Neuron (in vitro differentiated cells): ENCODE data around the gene KRTAP10-2.
"Not testable (repeated sequence)": the region's sequence is repeated elsewhere in the genome, so short reads cannot be mapped to it uniquely, and the experiment has no call there.

Experiments used
- H2AFZ ChIP-seq: one replicate; pipeline ENCODE4 v1.6.1; 2013; ENCODE audit warnings: low read depth, mild to moderate bottlenecking, inconsistent platforms, low read length, moderate library complexity
- H3K27me3 ChIP-seq: one replicate; pipeline ENCODE4 v1.6.1; 2013; ENCODE audit warnings: low read length; ENCODE audit not compliant: insufficient read depth
- H3K36me3 ChIP-seq: one replicate; pipeline ENCODE4 v1.6.1; 2013; ENCODE audit warnings: low read length; ENCODE audit not compliant: insufficient read depth
- H3K4me1 ChIP-seq: one replicate; pipeline ENCODE4 v1.6.1; 2013; ENCODE audit warnings: low read length; ENCODE audit not compliant: insufficient read depth
- H3K4me3 ChIP-seq: 2 replicates; pipeline ENCODE4 v1.5.1; 2013; ENCODE audit warnings: mild to moderate bottlenecking, low read length, moderate library complexity
- H3K9me3 ChIP-seq: one replicate; pipeline ENCODE4 v1.6.1; 2013; ENCODE audit warnings: low read length

Gene KRTAP10-2

DNA sequence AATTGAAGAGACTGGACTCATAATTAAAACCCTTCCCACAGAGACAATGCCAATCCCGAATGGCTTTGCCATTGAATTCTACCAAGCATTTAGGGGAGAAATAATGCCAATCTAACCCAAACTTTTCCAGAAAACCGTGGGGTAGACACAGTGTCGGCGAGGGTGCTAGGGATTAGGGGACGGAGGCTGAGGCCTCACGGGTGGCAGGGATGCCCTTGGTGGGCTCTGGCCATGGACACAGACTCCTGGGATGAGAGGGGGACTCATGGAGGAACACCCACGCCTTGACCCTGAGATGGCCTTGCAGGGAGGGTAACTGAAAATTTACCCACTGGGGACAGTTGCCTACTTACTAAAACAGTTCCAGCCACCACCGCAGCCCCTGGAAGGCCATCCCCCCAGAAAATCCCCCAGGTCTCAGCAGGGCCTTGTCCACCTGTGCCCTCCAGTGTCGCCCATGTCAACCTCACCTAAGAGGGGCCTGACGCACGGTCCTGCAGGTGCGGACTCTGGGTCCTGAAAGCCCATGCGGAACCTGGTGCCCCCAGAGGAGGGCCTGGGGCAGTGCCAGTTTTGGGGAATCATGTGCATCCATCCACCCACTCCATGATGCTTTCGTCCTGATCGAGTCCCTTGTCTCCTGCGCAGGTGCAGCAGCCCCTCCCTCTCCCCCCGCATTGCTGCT is 27.2 kb upstream of the KRTAP10-2 start:
- Histone ChIP-seq H3K9me3 (no peaks in the 10 kb centered on the region), H3K4me1 (peaks cover 5% of the 10 kb centered on the region), H2AFZ (no peak overlapping the region), H3K27me3 (no peaks in the 10 kb centered on the region), H3K36me3 (no peaks in the 10 kb centered on the region), H3K4me3 (no peak overlapping the region)

DNA sequence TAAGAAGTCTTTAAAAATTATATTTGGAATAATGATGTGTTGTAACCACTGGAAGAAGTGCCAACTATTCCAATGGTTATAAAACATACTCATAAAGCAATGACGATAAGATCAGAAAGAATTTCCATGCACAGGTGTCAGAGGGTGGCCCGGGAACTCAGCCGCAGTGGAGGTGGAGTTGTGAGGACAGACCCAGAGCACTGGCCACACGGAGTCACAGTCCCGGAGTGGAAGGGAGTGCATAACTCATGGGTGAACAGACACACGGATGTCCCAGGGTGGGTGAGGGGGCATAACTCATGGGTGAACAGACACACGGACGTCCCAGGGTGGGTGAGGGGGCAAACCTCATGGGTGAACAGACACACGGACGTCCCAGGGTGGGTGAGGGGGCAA is 24.7 kb upstream of the KRTAP10-2 start:
- Histone ChIP-seq H3K36me3 (no peaks in the 10 kb centered on the region), H3K27me3 (peaks cover 6% of the 10 kb centered on the region), H3K9me3 (peaks cover 7% of the 10 kb centered on the region), H3K4me1 (no peaks in the 10 kb centered on the region), H2AFZ (no peak overlapping the region), H3K4me3 (no peak overlapping the region)

DNA sequence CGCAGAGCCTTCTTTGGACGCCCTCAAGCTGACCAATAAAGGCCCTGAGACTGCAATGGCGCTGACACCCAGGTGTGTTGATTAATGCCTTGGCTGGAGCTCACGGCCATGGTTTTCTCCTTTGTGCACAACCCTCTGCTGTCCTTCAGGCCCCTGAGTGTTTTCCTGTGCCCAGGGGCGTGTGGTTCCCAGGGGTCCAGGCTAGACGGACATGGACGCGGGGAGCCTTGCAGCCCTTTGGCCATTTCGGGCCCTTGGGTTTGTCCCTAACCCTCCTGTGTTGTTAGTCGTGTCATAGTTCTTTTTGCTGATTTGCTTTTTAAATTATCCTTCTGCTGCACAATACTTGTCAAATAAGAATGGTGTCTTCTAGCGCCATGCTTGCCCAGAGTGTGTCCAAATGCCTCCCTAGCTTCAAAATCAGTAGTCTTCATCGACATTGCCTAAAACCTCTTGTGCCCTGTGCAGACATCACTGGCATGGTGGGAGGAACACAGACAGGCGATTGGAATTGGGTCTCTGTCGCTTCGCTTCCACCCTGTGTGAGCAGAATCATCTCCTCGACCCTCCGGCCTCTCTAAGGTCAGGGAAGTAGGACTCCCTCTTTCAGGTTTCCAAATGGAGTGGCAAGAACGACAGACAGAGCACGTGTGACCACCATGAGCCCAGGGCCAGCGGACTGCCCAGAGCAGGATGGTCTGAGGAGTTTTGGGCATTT is 24.2 kb upstream of the KRTAP10-2 start:
- H3K4me1 ChIP-seq: no peaks in the 10 kb centered on the region
- no peak overlapping the region for H3K4me3 ChIP-seq
- peaks cover 7% of the 10 kb centered on the region for H3K9me3 ChIP-seq
- peaks cover 6% of the 10 kb centered on the region for H3K27me3 ChIP-seq
- H3K36me3 ChIP-seq: no peaks in the 10 kb centered on the region
- no peak overlapping the region for H2AFZ ChIP-seq

DNA sequence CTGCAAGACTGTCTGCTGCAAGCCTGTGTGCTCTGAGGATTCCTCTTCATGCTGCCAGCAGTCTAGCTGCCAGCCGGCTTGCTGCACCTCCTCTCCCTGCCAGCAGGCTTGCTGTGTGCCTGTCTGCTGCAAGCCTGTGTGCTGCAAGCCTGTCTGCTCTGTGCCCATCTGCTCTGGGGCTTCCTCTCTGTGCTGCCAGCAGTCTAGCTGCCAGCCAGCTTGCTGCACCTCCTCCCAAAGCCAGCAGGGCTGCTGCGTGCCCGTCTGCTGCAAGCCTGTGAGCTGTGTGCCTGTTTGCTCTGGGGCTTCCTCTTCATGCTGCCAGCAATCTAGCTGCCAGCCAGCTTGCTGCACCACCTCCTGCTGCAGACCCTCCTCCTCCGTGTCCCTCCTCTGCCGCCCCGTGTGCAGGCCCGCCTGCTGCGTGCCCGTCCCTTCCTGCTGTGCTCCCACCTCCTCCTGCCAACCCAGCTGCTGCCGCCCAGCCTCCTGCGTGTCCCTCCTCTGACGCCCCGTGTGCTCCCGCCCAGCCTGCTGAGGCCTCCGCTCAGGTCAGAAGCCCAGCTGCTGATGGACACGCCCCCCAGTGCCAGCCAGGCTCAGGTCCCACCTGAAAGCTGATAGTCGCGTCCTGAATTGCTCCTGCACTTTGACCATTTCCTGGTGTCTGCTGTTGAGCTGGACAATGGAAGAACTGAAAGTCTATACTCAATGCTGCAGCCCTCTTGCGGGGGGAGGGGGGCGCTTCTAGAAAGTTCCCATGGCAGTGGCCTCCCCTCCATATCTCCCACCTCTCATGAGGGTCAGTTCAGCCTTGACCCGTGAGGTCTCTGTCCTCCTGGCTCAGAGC is 23.4 kb upstream of the KRTAP10-2 start:
- no peaks in the 10 kb centered on the region for H3K36me3 ChIP-seq
- no peak overlapping the region for H3K4me3 ChIP-seq
- H3K27me3 ChIP-seq: peaks cover 6% of the 10 kb centered on the region

DNA sequence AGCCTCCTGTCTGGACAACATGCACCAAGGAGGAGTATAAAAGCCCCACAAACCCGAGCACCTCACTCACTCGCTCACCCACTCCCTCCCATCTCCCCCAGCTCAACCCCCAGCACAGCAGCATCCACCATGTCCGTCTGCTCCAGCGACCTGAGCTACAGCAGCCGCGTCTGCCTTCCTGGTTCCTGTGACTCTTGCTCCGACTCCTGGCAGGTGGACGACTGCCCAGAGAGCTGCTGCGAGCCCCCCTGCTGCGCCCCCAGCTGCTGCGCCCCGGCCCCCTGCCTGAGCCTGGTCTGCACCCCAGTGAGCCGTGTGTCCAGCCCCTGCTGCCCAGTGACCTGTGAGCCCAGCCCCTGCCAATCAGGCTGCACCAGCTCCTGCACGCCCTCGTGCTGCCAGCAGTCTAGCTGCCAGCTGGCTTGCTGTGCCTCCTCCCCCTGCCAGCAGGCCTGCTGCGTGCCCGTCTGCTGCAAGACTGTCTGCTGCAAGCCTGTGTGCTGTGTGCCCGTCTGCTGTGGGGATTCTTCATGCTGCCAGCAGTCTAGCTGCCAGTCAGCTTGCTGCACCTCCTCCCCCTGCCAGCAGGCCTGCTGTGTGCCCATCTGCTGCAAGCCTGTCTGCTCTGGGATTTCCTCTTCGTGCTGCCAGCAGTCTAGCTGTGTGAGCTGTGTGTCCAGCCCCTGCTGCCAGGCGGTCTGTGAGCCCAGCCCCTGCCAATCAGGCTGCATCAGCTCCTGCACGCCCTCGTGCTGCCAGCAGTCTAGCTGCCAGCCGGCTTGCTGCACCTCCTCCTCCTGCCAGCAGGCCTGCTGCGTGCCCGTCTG is 22.5 kb upstream of the KRTAP10-2 start, which contains the start of gene KRTAP10-4:
Gene KRTAP10-4 (plus strand): TSS at position 100 of the 827 bp plus-strand sequence. CDS start 30 bp downstream, at position 130.
- not testable (repeated sequence) for H3K4me3 ChIP-seq, H3K36me3 ChIP-seq, H2AFZ ChIP-seq, H3K27me3 ChIP-seq, H3K9me3 ChIP-seq, H3K4me1 ChIP-seq

More for the DNA sequence above, 23.4 kb upstream of the KRTAP10-2 start:
- Histone ChIP-seq H2AFZ (no peak overlapping the region), H3K4me1 (no peaks in the 10 kb centered on the region), H3K9me3 (peaks cover 7% of the 10 kb centered on the region)

DNA sequence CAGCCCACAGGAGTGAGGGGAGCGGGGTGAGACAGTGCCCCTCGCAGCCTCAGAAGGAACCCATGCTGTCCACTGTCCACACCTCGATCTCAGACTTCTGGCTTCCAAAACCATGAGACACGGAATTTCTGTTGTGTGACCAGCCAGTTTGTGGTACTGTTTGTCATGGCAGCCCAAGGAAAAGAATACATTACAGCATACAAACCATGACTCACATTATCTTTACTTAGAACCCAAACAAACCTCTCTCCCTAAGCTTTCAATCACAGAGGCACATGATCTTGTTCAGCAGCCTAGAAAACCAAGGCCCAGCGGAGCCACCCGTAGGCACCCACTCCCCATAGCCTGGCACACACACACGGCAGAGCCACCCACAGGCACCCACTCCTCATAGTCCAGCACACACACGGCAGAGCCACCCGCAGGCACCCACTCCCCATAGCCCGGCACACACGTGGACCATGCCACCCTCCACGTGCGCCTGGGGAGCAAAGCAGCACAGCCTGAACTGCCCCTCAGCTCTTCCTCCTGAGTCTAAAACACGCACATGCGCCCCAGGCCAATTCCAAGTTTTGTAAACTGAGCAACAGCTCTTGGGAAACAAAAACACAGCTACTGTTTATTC is 21.8 kb upstream of the KRTAP10-2 start:
- H3K9me3 ChIP-seq: peaks cover 7% of the 10 kb centered on the region

DNA sequence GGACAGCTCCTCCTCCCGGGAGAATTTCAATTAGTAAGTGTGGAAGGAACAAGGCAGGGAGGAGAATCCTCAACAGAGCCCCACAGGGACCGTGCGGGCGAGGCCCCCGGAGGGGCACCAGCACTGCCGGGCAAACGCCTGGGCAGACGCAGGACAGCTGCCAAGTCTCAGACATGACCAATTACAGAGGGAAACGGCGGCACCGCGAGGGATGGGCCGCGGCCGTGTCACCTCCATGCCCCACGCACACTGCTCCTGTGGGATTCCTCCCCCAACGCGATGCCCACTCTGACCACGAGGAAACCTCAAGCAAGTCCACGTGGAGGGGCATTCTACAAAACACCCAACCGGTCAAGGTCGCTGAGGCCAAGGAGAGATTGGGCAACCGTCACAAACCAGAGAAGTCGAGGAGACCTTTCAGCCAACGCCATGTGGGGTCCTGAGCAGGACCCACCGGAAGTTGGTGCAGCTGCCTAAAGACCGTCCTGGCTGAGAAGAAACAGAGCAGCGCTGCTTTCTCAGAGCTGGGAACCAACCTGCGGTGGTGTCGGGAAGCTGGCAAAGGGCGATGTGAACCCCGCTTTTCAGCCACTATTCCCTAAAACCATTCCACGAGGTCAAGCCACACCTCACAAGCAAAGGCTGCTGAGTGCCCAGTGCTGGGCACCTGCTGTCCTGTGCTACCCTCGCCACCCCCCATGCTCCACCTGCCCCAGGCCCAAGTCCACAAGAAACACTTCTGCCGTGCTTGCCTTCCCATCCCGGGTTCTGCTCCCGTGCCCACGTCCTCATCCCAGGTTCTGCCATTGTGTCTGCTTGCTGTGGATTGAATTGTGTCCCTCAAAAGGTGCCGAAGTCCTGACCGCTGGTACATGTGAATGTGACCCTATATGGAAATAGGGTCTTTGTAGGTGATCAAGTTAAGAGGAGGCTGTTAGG is 20.8 kb upstream of the KRTAP10-2 start:
- no peak overlapping the region for H2AFZ ChIP-seq
- no peaks in the 10 kb centered on the region for H3K36me3 ChIP-seq
- H3K4me1 ChIP-seq: no peaks in the 10 kb centered on the region
- H3K4me3 ChIP-seq: no peak overlapping the region
- H3K27me3 ChIP-seq: peaks cover 8% of the 10 kb centered on the region
- peaks cover 7% of the 10 kb centered on the region for H3K9me3 ChIP-seq

More for the DNA sequence above, 21.8 kb upstream of the KRTAP10-2 start:
- no peak overlapping the region for H3K4me3 ChIP-seq
- no peaks in the 10 kb centered on the region for H3K4me1 ChIP-seq
- H2AFZ ChIP-seq: no peak overlapping the region
- H3K36me3 ChIP-seq: no peaks in the 10 kb centered on the region
- peaks cover 8% of the 10 kb centered on the region for H3K27me3 ChIP-seq

DNA sequence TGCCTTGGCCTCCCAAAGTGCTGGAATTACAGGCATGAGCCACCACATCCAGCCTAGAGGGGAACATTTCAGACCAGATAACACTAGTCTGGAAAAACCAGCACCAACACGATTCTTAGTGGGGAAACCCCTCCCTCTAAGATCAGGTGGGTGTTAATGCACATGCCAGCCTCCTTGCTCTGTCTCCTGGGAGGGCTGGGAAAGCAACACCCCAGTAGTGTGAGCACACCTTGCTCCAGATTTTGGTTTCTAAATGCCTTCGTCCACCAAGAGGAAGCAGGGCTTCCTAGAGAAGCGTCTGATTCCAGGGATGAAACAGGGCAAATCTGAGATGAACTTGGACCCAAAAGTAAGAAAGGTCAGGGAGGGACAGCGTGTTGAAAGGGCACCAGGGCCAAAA is 20.0 kb upstream of the KRTAP10-2 start:
- peaks cover 7% of the 10 kb centered on the region for H3K9me3 ChIP-seq
- H3K4me3 ChIP-seq: no peak overlapping the region
- H3K36me3 ChIP-seq: no peaks in the 10 kb centered on the region
- no peak overlapping the region for H2AFZ ChIP-seq
- H3K27me3 ChIP-seq: peaks cover 8% of the 10 kb centered on the region
- no peaks in the 10 kb centered on the region for H3K4me1 ChIP-seq

DNA sequence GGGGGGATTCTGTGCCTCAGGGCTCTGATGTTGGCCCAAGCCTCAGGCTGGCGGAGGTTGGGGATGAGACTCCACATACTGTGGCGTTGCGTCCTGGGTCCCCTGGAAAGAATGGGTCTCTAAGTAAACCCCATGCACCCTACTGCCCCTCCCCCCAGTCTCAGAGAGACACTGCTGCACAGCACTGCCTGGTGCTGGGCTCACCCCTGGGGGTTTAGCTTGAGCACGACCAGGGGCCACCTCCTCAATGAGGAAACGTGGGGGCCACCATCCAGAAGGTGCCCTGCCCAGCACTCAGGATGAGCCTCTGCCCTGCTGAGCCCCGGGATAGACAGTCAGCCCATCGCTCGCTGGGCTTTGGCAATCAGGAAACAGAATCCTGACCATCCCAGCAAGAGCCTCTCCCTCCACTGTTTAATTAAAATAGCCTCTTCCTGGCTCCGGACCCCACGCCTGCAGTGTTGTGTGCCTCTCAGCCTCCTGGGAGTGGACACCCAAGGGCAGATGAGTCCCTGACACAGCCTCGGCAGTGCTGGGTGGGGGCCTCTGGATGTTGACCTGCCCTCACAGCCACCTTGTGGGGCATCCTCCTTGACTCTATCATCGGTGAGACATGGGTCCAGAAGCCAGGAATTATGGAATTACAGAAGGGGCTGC is 18.7 kb upstream of the KRTAP10-2 start:
- no peak overlapping the region for H3K4me3 ChIP-seq
- H3K27me3 ChIP-seq: peaks cover 8% of the 10 kb centered on the region
- H3K36me3 ChIP-seq: no peaks in the 10 kb centered on the region
- no peak overlapping the region for H2AFZ ChIP-seq
- H3K9me3 ChIP-seq: peaks cover 7% of the 10 kb centered on the region
- no peaks in the 10 kb centered on the region for H3K4me1 ChIP-seq

DNA sequence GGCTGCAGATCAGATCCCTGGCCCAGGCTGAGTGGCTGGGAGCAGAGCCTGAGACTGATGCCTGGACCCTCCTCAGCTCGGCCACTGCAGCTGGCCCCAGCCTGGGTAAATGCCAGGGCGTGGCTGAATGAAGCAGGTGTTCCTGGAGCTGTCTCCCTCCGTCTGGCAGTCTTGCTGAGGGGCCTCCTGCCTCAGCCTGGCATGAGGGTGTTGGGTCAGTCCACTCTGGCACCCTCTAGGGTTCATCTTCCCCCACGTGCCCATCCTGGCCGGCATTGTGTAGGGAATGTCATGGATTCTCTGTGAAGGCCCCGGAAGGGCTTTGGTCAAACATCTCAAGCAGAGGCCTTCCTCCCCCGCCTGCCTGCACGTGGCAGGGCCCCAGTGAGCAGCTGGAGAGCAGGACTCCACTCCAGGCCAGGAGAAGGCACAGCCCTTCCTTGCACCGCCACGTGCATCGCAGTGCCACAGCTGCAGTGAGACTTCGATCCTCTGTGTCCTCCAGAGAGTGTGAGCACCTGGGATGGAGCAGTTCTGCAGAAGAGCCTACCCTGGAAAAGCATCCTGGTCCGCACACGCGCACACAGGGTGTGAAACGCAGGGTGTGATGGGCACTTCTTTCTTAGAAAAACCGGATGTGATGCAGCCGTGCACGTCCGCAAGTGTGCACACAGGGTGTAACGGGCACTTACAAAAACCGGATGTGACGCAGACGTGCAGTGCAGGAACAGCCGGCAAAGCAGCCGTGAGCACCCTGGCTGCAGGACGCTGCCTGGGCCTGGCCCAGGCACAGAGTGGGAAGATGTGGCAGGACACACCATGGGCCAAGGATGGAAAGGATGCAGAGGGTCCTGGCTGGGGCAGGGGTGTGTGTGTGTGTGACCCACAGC is 17.6 kb upstream of the KRTAP10-2 start:
- Histone ChIP-seq H2AFZ (no peak overlapping the region), H3K27me3 (peaks cover 8% of the 10 kb centered on the region), H3K4me3 (no peak overlapping the region), H3K9me3 (peaks cover 7% of the 10 kb centered on the region), H3K4me1 (no peaks in the 10 kb centered on the region), H3K36me3 (no peaks in the 10 kb centered on the region)
